Activated CD4-positive, alpha-beta T cell treated with anti-CD3 and anti-CD28 coated beads, Interleukin-2, Interleukin-6, amounts not matched to agents 100 ng/mL and 50 ng/mL, durations not matched to agents 16 hours and 8 hours (primary cell): ENCODE data around the gene CDC14A.
"Not testable (repeated sequence)": the region's sequence is repeated elsewhere in the genome, so short reads cannot be mapped to it uniquely, and the experiment has no call there.

Source experiments
- DNase-seq: peaks from one replicate; pipeline ENCODE4 v3.0.0-alpha.2; 2020

CDC14A gene, protein sequence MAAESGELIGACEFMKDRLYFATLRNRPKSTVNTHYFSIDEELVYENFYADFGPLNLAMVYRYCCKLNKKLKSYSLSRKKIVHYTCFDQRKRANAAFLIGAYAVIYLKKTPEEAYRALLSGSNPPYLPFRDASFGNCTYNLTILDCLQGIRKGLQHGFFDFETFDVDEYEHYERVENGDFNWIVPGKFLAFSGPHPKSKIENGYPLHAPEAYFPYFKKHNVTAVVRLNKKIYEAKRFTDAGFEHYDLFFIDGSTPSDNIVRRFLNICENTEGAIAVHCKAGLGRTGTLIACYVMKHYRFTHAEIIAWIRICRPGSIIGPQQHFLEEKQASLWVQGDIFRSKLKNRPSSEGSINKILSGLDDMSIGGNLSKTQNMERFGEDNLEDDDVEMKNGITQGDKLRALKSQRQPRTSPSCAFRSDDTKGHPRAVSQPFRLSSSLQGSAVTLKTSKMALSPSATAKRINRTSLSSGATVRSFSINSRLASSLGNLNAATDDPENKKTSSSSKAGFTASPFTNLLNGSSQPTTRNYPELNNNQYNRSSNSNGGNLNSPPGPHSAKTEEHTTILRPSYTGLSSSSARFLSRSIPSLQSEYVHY

GRCh38 chr1:100352267-100353070, at the start of gene CDC14A:
TSS of gene CDC14A (plus strand) at chr1:100352506. CDS start at chr1:100352955, 449 bp downstream.
- DNase-seq, result peak; percentile 92

GRCh38 chr1:100302739-100303138, 49.6 kb upstream of the CDC14A start:
- no peak for DNase-seq

DNA sequence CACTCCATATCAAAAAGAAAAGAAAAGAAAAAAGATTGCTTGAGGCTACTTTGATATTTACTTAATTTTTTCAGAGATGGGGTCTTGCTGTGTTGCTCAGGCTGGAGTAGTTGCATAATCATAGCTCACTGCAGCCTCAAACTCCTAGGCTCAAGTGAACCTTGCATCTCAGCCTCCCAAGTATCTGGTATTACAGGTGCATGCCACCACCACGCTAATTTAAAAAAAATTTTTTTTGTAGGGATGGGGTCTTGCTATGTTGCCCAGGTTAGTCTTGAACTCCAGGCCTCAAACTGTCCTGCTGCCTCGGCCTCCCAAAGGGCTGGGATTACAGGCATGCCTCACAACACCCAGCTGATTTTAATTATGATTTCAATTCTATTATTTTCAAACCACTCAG, 48.1 kb upstream of the CDC14A start:
- DNase-seq, result no peak

GRCh38 chr1:100304921-100305320, 47.4 kb upstream of the CDC14A start:
- no peak for DNase-seq

GRCh38 chr1:100305954-100306353, 46.4 kb upstream of the CDC14A start:
- no peak for DNase-seq

DNA sequence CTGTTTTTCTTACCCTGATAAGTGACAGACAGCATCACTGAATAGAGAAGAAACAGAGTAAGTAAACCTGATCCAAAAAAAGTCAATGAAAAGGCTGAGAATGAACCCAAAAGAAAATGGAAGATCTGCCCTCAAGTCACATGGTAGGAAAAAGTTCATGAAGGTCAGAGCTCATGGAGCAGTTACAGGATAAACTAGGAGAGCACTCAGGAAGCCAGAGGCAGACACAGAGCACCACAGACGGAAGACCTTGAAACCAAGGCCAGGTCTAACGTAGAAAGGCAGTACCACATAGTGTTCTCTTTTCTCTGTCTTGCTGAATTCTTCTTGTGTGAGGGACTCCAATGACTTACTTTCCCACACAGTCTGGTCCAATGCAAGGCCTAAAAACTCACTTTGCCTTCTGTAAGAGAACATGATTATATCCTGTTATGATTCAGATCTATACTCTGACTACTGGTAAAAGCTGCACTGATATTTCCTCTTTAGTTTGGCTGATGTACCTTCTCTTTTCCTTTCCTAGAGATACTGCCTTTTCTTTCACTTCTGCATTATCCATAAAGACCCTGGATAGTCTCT, 45.5 kb upstream of the CDC14A start:
- peak; percentile 52 for DNase-seq

DNA sequence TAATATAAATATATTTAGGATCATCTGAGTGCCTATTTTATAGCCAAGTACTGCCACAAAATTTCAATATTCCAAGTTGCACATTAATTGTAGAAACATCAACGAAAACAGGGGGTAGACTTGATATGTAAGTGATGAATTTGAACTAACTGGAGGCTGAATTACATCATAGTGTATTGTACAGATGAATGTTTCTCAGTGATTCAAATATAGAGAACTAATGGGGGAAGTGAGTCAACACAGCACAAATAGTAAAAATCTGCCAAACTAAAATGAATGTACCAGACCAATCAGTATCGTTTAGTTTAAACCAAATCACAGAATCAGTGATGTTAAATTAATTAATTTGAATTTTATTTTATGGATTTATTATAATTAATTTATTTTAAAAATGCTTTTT, 43.5 kb upstream of the CDC14A start:
- peak; percentile 70 for DNase-seq

- DNase-seq, result no peak
Observed at GRCh38 chr1:100309863-100310262, 42.4 kb upstream of the CDC14A start.

GRCh38 chr1:100313382-100313781, 38.9 kb upstream of the CDC14A start:
- DNase-seq, result no peak

DNA sequence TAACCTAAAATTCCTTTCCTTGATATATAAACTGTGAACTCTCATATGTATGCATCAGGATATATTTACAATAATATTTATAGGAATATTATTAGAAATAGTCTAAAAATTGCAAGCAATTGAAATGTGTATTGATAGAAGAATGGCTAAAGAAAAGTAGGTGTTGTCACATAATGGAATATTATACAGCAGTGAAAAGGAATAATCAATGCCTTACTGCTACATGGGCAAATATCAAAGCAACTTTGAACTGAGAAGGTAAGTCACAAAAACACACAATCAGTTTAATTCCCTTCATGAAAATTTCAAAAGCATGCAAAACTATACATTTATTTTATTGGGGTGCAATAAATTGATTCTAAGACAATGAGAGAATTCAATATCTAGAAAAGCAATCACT, 35.7 kb upstream of the CDC14A start:
- no peak for DNase-seq

DNA sequence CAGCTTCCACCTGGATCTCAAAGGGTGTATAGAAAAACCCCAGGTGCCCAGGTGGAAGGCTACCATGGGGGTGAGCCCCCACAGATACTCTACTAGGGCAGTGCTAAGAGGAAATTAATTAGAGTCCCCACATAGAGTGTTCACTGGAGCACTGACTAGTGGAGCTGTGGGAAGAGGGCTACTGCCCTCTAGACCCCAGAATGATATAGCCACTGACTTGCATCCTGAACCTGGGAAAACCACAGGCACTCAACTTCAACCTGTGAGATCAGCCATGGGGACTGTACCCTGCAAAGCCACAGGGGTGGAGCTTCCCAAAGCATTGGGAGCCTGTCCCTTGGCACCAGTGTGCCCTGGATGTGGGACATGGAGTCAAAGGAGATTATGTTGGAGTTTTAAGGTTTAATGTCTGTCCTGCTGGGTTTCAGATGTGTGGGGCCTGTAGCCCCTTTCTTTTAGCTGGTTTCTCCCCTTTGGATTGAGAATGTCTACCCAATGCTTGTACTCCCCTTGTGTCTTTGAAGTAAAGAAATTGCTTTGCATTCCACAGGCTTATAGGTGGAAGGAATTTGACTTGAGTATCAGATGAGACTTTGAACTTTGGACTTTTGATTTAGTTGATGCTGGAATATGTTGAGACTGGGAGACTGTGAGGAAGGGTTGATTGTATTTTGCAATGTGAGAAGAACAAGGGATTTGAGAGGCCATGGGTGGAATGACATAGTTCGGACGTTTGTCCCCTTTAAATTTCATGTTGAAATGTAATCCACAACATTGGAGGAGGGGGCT, 31.8 kb upstream of the CDC14A start:
- DNase-seq, result no peak

GRCh38 chr1:100321100-100321493, 31.2 kb upstream of the CDC14A start:
- no peak for DNase-seq

GRCh38 chr1:100321506-100321905, 30.8 kb upstream of the CDC14A start:
- DNase-seq, result no peak

DNA sequence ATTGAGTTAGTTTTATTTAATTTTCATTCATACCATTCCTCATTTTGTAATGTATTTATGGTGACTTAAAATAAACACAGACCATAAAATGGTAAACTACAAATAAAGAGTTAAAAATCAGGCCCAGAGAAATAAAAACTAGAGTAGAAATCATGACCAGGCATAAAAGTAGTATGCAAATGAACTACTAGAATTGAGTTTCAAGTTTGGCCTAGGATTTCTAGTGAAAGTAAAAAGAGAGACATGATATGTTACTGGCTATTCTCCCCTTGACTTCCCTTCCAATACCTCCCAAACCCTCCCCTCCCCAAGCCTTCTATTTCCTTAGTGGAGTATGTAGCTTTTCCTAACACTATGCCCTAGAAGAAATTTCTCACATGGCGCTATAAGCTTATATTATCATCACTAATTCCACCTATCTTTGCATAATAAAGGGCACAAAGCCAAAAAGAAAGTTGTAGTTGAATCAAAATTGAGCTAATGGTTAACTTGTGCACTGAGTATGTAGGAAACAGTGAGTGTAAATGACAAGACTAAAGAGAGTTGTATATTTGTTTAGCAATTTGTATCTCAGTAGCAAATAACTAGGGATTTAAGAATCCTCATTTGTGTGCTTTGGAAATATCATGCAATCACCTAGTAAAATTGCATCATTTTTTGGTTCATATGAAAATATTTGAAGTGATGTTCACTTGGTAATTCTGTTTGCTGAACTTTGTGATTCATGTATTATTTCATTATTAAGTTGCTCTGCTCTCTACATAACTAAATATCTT, 29.7 kb upstream of the CDC14A start:
- DNase-seq, result no peak

DNA sequence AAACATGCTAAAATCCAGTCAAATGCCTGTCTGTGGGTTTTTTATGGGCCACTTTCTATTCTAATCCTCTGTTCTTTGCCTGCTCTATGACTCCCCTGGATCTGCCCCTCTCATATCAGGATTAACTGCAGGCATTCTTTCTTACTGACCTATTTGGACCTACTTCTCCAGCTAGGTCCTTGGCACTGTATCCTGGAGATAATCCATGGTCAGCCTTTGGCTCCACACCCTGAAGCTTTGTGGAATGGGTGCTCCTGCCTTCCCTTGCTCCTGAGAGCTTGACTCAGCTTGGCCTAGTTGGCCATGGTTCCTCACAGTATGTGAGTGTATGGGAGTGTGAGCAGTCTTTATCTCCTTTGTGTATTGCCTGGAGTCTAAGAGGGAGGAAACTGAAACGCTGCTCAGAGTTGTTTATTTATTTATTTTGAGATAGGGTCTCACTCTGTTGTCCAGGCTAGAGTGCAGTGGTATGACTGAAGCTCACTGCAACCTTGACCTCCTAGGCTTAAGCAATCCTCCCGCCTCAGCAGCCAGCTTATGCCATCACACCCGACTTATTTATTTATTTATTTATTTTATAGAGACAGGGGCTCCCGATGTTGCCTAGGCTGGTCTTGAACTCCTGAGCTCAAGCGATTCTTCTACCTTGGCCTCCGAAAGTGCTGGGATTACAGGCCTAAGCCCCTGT, 28.7 kb upstream of the CDC14A start:
- DNase-seq, result no peak

DNA sequence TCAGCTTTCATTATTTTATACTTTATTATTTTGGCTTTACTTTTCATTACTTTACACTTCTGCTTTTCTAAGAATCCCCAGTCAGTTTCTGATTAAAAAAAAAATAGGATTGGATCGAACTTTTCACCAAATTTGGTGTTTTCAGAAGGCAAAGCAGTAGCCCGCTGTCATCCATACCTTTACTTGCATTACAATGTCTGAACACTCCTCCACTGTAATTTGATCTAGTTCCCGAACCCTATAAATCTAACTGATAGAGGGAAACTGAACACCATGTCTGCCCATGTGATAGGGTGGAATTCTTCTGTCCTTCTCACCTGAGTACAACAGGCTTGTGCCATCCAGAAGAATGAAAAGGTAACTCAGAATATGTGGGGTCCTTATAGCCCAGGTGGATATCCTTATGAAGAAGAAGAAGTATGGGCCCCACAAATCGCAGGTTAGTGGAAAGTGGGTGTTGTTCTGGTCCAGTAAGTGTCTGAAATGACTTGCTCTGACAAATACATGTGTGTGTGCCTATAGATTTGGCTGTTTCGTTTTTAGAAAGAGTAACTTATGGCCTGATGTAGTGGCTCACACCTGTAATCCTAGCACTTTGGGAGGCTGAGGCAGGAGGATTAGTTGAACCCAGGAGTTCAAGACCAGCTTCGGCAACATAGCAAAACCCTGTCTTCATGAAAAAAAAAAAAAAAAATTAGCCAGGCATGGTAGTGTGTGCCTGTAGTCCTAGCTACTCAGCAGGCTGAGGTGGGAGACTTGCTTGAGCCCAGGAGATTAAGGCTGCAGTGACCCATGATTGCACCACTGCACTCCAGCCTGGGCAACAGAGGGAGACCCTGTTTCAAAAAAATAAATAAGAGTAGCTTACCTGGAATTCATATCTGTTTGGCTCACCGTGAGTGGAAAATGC, 26.6 kb upstream of the CDC14A start:
- no peak for DNase-seq

DNA sequence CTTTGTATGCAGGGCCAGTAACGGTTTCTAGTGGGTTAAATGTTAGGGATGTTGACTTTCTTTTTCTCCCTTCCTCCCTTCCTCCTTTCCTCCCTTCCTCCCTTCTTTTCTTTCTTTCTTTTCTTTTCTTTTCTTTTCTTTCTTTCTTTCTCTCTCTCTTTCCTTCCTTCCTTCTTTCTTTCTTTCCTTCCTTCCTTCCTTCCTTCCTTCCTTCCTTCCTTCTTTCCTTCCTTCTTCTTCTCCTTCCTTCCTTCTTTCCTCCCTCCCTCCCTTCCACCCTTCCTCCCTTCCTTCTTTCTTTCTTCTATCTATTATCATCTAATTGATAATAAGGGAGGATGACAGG, 26.0 kb upstream of the CDC14A start:
- not testable (repeated sequence) for DNase-seq

- DNase-seq, result no peak
Observed at GRCh38 chr1:100328133-100328532, 24.2 kb upstream of the CDC14A start.

DNA sequence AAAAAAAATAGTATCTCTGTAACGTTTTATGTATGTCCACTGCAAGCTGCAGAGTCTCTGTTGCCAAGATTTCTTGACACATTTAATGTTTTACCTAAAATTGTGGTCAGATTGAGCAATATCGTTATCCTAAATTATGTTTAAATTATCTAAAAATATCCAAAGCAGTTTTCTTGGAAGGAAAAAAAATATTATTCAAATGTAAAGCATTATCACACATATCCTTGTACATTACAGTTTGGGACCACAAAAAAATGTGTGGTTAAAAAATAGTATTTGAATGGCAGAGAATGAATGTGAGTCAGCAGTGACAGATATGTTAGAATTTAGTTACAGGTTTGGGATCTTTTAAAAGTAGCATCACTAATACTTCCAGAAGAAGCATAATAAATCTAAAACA, 21.2 kb upstream of the CDC14A start:
- DNase-seq, result not testable (repeated sequence)

DNA sequence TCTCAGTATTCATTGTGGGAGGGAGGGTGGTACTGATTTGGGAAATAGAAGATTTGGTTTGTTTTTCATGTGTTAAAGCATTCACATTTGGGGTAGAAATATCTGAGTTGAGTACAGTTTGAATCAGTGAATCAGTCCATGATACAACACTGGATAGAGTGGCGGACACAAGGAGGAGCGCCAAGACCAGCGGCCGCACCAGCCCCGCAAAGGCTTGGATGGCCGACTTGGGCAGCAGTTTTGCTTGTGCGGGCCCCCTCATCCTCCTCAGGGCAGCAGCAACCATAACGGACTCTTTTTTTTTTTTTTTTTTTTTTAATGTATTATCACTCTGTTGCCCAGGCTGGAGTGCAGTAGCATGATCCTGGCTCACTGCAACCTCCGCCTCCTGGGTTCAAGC, 20.0 kb upstream of the CDC14A start:
- no peak for DNase-seq
